HEK293T (cell line): ENCODE data around the gene BACH2.

Experiments used
- NFRKB ChIP-seq: fragments of 450-650 bp; IDR thresholded peaks from 2 replicates; pipeline ENCODE4 v1.6.1; 2016; ENCODE audit warnings: mild to moderate bottlenecking, moderate library complexity
- TARDBP ChIP-seq: fragments of 450-650 bp; IDR thresholded peaks from 2 replicates; pipeline ENCODE4 v1.6.1; 2016

GRCh38 chr6:90199900-90200299 lies 96.7 kb downstream of the BACH2 start:
- no peak for TF ChIP-seq TARDBP
- no peak for TF ChIP-seq NFRKB
